ENCODE results near the gene FBXW11. TPM values are rescaled to one million over a fixed set of nuclear protein-coding genes. Genes with fewer than 3 reads are reported as not detected.
"Not testable (repeated sequence)": the region's sequence is repeated elsewhere in the genome, so short reads cannot be mapped to it uniquely, and the experiment has no call there.

Gene FBXW11
- polyA plus RNA-seq, 1 experiment = 77.1 TPM

GRCh38 chr5:171945476-171945875 lies 61.0 kb downstream of the FBXW11 start:
- no peak overlapping the region for H3K27ac ChIP-seq (ENCODE audit: low read depth, low read length)
- no peak overlapping the region for H3K4me3 ChIP-seq (ENCODE audit: low read depth, low read length)
- CTCF ChIA-PET = interaction anchor here (0.5 to 1.4 kb wide), 4 partner anchors 9 to 114 kb away, joined by 3 to 4 read pairs (median 4); no protein-coding TSS in a partner anchor
- no peaks in the 10 kb centered on the region for H3K27me3 ChIP-seq (ENCODE audit: control insufficient read depth, insufficient read depth, low read length)
- POLR2A ChIA-PET = interaction anchor here (0.9 kb wide), 1 partner anchor 61 kb away, joined by 3 read pairs; the partner anchor contains the start of gene FBXW11
- TF ChIP-seq, protein P1, sequence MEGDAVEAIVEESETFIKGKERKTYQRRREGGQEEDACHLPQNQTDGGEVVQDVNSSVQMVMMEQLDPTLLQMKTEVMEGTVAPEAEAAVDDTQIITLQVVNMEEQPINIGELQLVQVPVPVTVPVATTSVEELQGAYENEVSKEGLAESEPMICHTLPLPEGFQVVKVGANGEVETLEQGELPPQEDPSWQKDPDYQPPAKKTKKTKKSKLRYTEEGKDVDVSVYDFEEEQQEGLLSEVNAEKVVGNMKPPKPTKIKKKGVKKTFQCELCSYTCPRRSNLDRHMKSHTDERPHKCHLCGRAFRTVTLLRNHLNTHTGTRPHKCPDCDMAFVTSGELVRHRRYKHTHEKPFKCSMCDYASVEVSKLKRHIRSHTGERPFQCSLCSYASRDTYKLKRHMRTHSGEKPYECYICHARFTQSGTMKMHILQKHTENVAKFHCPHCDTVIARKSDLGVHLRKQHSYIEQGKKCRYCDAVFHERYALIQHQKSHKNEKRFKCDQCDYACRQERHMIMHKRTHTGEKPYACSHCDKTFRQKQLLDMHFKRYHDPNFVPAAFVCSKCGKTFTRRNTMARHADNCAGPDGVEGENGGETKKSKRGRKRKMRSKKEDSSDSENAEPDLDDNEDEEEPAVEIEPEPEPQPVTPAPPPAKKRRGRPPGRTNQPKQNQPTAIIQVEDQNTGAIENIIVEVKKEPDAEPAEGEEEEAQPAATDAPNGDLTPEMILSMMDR (IDR thresholded peaks at IDR 0.05; ENCODE audit: low read depth, low read length) = no peak
- no peaks in the 10 kb centered on the region; the same call in 1 of the 2 replicates for H3K9me3 ChIP-seq (ENCODE audit: control insufficient read depth, insufficient read depth, low read length)
- DNase-seq (ENCODE audit: low read depth, low spot score) = no peak

- DNase-seq (ENCODE audit: low read depth, low spot score) = no peak
- ChIA-PET POLR2A (interaction anchor here (0.9 kb wide), 1 partner anchor 61 kb away, joined by 3 read pairs; the partner anchor contains the start of gene FBXW11), CTCF (interaction anchor here (0.5 to 1.4 kb wide), 4 partner anchors 9 to 115 kb away, joined by 3 to 4 read pairs (median 4); no protein-coding TSS in a partner anchor)
- Histone ChIP-seq H3K27me3 (ENCODE audit: control insufficient read depth, insufficient read depth, low read length) (no peaks in the 10 kb centered on the region), H3K9me3 (ENCODE audit: control insufficient read depth, insufficient read depth, low read length) (no peaks in the 10 kb centered on the region; the same call in 1 of the 2 replicates), H3K27ac (ENCODE audit: low read depth, low read length) (no peak overlapping the region), H3K4me3 (ENCODE audit: low read depth, low read length) (no peak overlapping the region)
- TF ChIP-seq, protein P1 (IDR thresholded peaks at IDR 0.05; ENCODE audit: low read depth, low read length) = no peak
Measured at GRCh38 chr5:171945066-171945465, 61.4 kb downstream of the FBXW11 start.

DNA sequence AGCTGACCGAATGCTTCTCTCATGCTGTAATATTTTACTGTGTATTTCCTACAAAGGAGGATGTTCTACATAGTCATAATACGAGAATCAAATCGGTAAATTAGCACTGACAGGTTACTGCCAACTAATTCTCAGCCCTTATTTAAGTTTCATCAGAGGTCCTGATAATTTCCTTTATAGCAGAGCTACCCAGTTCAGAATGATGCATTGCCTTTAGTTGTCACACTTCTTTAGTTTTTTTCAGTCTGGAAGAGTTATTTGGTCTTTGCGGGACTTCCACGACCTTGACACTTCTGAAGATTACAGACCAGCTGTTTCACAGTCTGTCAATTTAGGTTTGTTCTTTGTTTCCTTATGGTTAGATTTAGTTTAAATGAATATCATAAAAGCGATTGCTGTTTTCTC lies 64.3 kb downstream of the FBXW11 start:
- H3K9me3 ChIP-seq (ENCODE audit: control insufficient read depth, insufficient read depth, low read length); H3K4me3 ChIP-seq (ENCODE audit: low read depth, low read length); H3K27me3 ChIP-seq (ENCODE audit: control insufficient read depth, insufficient read depth, low read length); H3K27ac ChIP-seq (ENCODE audit: low read depth, low read length); DNase-seq (ENCODE audit: low read depth, low spot score); CTCF ChIA-PET; POLR2A ChIA-PET: not testable (repeated sequence)

DNA sequence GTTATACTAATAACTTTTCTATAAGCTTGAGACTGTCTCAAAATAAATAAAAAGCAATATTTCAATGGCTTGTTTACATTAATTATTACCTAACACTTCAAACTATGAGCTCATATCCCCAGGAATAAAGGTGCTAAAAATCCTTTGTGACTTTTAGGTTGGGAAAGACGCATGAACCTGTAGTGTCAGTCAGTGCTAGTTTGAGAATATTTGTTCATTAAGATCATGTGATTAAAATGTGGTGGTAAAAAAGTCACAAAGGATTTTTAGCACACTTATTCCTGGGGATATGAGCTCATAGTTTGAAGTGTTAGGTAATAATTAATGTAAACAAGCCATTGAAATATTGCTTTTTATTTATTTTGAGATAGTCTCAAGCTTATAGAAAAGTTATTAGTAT lies 64.8 kb downstream of the FBXW11 start:
- DNase-seq (ENCODE audit: low read depth, low spot score); H3K27me3 ChIP-seq (ENCODE audit: control insufficient read depth, insufficient read depth, low read length); H3K9me3 ChIP-seq (ENCODE audit: control insufficient read depth, insufficient read depth, low read length); H3K4me3 ChIP-seq (ENCODE audit: low read depth, low read length); H3K27ac ChIP-seq (ENCODE audit: low read depth, low read length); CTCF ChIA-PET; POLR2A ChIA-PET: not testable (repeated sequence)

DNA sequence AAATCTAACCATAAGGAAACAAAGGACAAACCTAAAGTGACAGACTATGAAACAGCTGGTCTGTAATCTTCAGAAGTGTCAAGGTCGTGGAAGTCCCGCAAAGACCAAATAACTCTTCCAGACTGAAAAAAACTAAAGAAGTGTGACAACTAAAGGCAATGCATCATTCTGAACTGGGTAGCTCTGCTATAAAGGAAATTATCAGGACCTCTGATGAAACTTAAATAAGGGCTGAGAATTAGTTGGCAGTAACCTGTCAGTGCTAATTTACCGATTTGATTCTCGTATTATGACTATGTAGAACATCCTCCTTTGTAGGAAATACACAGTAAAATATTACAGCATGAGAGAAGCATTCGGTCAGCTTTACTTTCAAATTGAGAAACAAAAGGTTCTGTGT lies 65.2 kb downstream of the FBXW11 start:
- H3K9me3 ChIP-seq (ENCODE audit: control insufficient read depth, insufficient read depth, low read length); CTCF ChIA-PET; POLR2A ChIA-PET: not testable (repeated sequence)

DNA sequence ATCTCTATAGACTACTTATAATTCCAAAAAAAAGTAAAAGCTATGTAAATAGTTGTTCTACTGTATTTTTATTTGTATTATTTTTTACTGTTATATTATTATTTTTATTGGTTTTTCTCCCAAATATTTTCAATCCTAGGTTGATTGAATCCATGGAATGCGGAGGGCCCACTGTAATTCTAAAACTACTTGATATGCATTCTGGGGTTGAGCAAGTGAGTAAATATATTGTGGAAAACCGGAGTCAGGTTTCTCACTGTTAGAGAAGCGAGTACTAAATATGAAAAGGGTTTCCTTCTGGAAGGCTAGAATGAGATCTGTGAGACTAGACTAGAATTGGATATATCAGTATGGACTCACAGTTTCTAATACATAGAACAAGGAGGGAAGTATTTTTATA lies 66.5 kb downstream of the FBXW11 start:
- no peak overlapping the region for H3K4me3 ChIP-seq (ENCODE audit: low read depth, low read length)
- no peak for DNase-seq (ENCODE audit: low read depth, low spot score)
- peaks cover 2% of the 10 kb centered on the region; the same call in 1 of the 2 replicates for H3K9me3 ChIP-seq (ENCODE audit: control insufficient read depth, insufficient read depth, low read length)
- no peak overlapping the region for H3K27ac ChIP-seq (ENCODE audit: low read depth, low read length)
- ChIA-PET POLR2A (interaction anchor here (0.6 kb wide), 1 partner anchor 552 kb away, joined by 4 read pairs; the partner anchor contains the start of gene NPM1), CTCF (interaction anchor here (0.8 kb wide), 1 partner anchor 1399 kb away, joined by 3 read pairs; no protein-coding TSS in a partner anchor)
- H3K27me3 ChIP-seq (ENCODE audit: control insufficient read depth, insufficient read depth, low read length) = no peaks in the 10 kb centered on the region
- TF ChIP-seq, protein P1 (IDR thresholded peaks at IDR 0.05; ENCODE audit: low read depth, low read length) = no peak

More for the DNA sequence above, 65.2 kb downstream of the FBXW11 start:
- not testable (repeated sequence) for H3K4me3 ChIP-seq (ENCODE audit: low read depth, low read length); H3K27me3 ChIP-seq (ENCODE audit: control insufficient read depth, insufficient read depth, low read length); H3K27ac ChIP-seq (ENCODE audit: low read depth, low read length); DNase-seq (ENCODE audit: low read depth, low spot score)

All from AG04450 (cell line).